NOMO-1 treated with dmso at 0.1 percent for 144 hours (cell line): ENCODE results near the gene ABHD12.

Source experiments
- DNase-seq: peaks from one replicate; lab custom pipeline; 2025; ENCODE audit not compliant: unreplicated experiment; lab: John Stamatoyannopoulos, UW

The ABHD12 gene

DNA sequence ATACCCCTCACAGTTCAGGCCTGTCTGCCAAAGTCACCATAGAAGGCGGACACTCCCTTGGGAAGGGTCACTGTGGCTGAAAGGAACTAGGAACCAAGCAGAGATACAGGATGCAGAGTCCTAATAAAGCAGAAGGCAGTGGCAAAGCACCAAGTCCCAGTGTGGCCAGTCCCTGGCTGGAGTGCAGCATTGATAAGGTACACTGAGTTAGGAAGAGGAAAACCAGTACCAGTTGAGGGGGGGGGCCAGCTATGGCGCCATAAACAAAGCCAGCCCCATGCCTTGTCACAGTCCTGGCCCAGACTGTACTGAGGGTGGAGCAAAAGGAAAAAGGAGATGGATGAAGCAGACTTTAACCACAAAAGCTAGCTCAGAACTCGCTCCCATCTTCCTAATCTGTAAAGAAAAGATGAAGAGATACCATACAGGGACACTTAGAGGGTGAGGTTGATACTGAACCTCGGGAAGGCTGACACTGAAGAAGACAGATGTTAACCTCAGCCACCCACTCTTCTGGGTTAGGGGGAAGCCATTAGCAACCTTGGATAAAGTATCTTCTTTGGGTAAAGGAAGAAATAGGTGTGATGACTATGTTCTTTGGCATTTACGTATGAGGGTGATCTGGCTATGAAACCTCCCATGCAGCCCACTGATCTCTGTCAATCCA lies 7.8 kb downstream of the ABHD12 start:
- no peak for DNase-seq

DNA sequence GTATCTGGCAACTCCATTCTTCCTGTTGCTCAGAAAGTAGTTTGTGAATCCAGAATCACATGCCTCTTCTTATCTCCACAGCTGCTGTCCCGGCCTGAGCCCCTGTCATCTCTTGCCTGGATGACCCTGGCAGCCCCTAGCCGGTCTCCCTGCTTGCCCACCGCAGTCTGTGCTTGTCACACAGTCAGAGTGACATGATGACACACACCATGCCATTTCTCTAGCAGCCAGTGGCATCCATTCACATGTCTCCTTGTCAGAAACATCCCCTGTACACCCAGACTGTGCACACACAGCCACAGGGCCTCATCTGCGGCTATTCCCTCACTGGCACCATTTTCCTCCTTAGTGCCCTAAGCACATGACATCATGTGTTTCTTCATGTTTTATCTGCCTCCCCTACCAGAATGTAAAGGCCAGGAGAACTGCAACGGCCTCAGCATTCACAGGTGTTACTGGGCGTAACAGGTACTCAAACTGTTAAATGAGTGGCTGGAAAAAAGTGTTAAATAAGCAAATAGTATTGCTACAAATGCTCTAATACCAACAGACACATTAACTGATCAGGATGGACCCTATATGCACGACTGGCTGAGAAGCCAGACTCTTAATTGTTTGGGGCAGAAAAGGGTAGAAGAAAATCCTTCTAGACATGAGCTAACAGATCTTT lies 9.6 kb downstream of the ABHD12 start:
- DNase-seq = no peak

DNA sequence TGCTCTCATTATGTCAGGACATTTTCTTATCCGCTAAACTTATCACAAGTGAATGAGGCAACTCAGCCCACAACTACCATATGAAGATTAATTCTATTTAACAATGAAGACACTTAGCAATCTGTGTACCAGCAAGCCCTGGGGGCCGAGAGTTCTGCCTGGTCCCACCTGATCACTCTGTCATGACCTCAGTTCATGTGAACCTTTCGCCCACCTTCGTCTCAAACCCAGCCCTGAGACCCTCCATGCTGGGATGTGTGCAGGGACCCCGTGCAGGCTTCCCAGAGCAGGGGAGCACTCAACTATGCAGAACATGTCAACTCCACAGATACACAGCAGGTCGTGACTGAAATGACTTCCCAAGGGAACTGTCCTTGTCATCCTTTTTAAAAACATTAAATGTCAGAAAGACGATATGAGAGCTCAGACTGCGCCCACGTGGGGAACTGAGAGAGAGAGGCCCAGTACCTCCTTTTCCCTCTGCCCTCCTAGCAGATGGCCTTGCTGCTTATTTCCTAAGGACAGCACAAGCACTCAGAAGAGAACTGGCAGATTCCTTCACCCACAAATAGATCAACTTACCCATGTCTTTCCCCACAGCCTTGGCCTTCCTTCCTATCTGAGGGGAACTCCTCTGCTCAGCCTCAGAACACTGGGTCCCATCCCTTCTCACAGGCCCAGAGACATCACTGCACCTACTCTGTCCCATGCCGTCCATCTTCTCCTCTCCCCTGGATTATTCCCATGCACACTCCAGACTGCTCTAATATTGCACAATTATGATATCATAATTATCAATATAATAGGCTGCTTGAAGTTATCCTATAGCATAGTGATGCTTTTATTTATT lies 11.5 kb downstream of the ABHD12 start:
- no peak for DNase-seq

DNA sequence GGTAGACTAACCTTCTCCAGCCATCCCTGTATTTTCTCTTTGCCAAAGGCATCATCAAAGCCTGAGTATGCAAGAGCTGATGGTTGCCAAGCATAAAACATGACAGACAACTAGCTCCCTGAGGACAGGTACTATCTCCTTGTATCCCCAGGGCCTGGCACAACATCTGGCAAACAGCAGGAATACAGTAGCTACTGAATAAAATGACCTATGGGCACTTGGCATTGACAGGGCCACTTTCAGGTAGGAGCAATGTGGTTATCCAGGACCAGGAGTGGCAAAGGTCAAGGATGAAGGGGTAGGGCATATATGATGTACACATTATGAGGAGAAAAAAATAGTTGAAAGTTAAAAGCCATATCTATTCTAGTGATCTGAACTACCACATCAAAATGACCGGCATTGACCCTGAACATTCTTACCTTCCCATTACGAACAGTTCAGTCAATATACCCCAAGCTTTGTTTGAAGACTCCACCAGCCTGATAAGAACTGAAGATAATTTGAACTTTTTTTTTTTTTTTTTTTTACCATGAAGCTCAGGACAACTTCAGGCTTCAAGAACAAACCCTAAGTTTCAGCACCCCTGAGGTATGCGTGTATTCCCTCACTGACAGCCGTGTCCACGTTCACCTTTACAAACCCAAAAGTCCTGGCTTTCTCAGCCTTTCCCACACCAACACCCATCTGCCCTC lies 12.3 kb downstream of the ABHD12 start:
- DNase-seq = no peak

DNA sequence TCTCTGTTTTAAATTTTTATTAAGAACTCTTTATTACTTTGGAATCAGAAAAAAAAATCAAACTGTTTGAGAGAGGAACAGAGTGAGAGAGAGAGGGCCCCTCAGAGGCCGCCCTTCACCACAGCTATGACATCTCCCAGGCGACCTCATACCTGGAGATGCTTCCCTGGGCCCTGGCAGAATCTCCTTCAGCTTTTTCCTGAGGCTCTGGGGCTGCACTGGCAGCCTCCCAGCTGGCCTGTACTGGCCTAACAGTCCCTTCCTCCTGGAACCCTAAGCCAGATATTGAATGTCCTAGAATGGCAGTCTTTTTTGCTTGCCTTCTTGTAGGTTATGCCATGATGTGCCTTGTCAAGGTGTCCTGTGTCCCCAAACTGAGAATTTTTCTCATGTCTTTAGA lies 13.7 kb downstream of the ABHD12 start:
- DNase-seq = no peak

DNA sequence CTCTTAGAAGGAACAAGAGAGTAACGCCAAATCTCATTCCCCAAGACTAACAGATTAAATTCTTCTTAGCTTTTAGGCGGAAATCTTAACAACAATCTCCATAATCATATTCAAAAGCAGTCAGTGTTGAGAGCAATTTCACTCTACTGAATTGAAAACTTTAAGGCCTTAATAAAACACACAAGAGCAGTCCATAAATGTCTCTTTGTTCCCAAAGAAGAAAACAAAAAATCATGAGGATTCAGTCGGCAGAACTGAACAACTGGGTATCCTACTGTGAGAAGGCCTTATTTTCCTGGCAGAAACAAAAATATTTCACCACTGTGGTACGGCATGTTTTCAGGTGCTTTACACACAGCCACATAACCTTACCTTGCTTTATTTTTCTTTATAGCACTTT lies 14.4 kb downstream of the ABHD12 start:
- no peak for DNase-seq

DNA sequence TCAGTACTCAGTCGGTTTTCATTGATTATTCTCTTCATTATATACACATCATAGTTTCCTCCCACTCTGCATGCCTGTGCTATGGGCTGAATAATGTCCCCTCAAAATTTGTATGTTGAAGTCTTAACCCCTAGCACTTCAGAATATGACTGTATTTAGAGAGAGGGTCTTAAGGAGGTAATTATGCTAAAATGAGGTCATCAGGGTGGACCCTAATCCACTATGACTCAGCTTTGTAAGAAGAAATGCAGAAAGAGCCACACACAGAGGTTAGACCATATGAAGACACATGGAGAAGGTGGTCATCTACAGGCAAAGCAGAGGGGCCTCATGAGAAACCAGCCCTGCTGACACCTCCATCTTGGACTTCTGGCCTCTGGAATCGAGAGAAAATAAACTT lies 15.8 kb downstream of the ABHD12 start:
- DNase-seq = no peak

DNA sequence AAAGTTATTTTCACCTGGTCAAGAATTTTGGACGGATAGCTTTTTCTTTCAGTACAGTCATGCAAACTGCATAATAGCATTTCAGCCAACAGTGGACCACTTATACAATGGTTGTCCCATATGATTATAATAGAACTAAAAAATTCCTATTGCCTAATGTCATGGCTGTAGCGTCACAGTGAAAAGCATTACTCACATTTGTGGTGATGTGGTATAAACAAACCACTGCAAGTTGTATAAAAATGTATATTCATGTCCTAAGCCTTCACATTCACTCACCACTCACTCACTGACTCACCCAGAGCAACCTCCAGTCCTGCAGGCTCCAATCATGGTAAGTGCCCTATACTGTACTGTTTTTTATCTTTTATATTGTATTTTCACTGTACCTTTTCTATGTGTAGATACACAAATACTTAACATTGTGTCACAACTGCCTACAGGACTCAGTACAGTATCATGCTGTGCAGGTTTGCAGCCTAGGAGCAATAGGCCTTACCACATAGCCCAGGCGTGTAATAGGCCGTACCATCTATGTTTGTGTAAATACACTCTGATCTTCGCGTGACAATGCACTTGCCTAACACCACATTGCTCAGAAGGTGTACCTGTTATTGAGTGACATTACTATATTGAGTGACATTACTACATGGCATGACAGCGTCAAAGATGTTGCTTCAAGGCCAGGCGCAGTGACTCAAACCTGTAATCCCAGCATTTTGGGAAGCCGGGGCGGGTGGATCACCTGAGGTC lies 17.9 kb downstream of the ABHD12 start:
- DNase-seq = no peak

DNA sequence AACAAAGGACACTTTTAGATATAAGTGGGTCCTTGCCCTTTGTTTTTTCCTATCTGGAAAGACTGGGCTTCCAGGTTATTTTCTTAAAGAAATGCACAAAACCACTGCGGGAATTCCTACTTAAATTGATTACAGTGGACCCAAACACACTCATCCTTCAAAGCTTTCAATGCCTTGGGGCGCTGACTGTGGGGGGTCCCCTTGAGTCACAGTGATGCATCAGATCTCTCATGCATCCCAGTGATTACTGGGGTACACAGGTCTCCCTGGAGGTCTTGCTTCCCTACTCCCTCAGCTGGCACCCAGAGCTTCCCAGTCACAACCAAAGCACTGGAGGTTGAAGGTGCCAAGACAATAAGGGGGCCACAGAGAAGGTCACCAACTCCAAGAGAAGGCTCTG lies 20.7 kb downstream of the ABHD12 start:
- no peak for DNase-seq

DNA sequence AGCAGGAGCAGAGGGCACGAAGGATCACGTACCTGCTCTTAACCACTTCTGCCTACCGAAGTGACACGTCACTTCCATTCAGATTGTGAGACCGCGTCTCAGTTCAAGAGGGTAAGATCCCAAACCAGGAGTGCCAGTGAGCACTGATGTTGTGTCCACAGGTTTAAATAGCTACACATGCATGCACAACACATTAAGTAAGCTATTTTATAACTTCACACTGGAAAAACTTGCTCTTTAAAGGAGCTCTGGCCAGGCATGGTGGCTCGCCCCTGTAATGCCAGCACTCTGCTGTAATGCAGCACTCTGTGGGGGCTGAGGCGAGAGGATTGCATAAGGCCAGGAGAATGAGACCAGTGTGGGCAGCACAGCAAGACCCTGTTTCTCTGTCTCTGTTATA lies 21.1 kb downstream of the ABHD12 start:
- DNase-seq = no peak

DNA sequence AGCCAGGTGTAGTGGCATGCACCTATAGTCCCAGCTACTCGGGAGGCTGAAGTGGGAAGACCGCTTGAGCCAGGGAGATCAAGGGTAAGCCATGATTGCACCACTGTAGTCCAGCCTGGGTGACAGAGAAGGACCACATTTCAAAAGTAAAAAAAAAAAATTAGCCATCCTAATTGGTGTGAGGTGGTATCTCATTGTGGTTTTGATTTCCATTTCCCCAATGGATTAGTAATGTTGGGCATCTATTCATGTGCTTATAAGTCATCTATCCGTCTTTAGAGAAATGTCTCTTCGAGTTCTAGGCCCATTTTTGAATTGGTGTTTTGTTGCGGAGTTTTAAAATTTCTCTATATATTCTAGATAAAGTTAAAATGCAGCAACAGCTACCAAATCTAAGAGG lies 21.7 kb downstream of the ABHD12 start:
- DNase-seq = no peak

DNA sequence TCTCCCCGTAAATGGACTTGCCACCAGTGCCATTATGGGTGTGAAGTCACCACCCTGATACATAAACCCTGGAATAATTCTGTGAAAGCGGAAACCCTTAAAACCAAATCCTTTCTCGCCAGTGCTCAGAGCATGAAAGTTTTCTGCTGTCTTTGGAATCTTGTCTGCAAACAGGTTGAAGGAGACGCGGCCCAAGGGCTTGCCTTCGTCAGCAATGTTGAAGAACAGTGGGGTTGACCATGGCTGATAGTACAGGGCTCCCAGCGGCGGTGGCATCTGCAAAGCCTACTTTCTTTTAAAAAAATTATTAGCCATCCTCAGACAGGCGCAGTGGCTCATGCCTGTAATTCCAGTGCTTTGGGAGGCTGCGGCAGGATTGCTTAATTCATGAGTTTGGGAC lies 22.1 kb downstream of the ABHD12 start:
- no peak for DNase-seq

DNA sequence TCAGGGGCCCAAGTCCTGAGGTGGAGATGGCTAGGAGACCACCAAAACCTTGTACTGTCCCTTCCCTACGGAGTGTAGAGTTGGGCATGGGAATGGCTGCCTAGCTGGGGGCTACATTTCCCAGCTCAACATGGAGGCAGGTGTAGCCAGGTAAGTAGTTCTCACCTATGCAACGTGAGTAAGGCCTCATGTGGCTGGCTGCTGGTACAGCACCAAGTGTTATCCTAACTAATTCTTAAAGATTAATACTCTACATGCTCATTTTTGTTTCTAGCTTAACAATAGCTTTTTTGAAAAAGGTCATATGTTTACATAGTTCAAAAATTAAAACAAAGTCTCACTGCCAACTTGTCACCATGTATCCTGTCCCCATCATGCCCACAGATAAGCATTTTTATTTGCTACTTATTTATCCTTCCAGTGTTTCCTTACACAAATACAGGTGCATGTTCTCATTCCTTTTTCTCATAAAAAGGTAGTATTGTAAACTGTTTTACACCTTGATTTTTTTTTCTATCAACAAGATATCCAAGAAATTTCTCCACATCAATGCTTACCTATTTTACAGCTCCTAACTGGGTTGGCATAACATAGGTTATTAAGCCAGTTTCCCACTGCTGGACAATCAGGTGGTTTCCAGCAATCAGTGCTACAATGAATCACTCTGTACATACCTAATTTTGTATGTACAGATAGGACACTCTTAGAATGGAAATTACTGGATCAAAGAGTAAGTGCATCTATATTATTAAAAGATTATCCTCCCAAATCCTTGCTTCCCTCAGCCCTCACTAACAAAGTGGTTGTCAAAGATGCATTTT lies 25.5 kb downstream of the ABHD12 start:
- no peak for DNase-seq

DNA sequence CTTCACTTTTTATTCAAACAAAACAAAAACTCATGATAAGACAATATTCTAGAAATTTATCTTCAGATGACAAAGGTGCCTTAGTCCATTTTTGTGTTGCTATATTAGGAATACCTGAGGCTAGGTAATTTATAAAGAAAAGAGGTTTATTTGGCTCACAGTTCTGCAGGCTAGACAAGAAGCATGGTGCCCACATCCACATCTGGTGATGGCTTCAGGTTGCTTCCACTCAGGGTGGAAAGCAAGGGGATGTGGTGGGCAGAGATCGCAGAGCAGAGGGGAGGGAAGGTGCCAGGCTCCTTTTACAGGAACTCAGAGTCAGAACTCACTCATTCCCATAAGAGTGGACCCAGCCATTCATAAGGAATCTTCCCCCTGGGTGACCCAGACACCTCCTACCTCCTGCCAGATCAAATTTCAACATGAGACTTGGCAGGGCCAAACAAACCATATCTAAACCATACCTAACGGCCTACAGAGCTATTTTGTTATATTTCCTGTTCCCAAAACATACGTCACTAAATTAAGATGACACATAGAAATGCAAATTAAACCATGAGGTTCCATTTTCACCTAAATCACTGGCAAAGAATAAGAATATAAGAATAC lies 26.4 kb downstream of the ABHD12 start:
- DNase-seq = no peak

DNA sequence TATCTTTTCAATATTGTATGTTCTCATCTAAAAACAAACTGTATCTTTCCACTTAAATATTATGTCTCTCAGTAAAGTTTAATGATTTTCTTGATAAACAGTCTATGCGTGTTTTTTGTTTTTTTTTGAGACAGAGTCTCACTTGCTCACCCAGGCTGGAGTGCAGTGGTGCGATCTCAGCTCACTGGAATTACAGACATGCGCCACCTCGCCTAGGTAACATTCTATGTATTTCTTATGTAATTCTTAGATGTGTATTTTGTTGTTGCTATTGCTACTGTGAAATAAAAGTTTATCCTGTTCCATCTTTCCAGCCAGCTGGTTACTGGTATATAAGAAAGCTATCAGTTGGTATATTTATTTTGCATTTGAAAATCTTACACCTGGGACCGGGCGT lies 29.4 kb downstream of the ABHD12 start:
- DNase-seq = no peak

DNA sequence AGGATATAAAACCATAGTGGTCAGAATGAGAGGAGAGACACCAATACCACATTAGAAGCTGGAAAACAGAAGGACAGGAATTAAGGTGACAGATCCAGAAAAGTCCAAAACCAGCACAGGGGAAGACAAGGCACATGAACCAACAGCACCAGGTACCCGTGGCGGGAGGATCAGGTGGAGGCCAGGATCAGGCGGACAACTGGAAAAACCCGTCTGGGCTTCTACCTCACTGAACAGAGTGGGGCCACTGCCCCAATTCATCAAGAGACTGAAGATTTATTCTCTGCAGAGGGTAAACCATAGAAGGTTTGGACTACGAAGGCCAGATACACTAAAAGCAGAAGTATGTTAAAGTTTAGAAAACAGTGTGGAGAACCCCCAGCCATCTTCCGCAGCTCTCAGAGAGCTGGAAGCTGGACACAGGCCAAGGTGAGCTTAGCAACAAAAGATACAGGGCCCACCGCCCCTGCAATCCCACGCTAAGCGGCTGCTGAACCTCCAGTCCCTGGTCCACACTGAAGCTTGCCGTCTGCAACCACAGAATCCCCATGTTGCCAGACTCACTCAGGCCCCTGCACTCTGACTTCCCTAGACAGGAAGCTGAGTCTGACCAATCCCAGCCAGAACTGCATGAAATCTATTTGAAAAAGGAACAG lies 29.9 kb downstream of the ABHD12 start:
- DNase-seq = peak; percentile 39

DNA sequence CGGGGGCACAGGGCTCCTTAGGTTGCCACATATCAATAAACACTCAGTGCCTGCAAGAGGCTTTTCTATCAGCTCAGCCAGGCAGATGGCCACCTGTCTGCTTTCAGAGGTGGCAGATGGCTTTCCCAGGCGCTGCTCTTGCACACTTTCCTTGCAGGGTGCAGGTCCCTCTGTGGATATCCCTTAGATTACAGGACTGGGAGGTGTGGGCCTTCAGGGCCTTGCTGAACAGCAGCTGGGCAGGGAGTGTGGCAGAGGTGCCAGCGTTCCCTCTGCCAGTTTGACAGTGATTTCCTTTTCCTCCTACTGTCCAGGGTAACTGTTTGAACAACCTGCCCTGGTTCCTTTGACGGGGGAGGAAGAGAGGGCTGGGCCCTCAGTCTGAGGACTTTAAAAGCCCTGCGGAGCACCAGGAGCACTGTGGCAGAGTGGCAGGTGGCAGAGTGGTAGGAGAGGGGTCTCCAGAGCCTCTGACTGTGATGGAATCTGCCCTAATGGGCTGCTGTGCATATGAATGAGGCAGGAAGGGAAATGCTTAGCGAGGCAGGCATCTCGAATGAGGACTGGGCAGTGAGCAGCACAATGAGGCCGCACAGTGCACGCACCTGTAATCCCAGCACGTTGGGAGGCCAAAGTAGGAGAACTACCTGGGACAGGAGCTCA lies 34.2 kb downstream of the ABHD12 start:
- no peak for DNase-seq

DNA sequence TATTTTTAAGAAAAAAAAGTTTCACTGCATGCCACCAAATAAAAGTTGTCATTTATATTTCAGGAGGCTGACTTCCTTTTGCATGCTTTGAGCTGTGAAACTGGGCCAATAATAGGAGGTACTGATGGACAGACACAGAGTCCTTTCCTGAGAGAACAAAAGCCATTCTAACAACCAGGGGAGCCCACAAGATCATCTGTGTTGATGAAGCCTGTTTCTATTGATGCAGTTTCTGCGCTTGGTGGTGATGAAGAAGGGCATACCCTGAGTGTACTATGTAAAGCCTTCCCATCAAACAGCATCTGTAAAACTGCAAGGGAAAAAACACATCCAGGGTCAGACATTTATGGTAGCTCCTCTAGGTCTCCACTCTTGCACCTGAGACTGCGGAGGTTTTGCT lies 34.8 kb downstream of the ABHD12 start:
- DNase-seq = no peak
